ENCODE results near the gene ATF7IP2.

DNA sequence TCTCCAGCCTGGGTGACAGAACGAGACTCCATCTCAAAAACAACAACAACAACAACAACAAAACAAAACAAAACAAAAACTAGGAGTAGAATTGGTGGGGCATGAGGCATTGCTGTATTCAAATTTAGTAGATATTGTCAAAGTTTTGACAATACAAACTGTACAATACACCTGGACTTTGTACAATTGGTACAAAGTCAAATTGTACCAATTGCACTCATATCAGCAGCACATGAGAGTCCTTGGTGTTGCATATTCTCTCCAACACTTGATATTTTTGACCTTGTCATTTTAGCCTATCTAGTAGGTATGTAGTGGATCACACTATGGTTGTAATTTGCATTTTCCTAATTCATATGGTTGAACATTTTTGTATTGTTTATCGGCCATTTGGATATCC is 14.3 kb upstream of the ATF7IP2 start:
- TF ChIP-seq EZH2phosphoT487 (IDR thresholded peaks at IDR 0.05; ENCODE audit: insufficient read depth, low read depth) = no peak
- no peak for TF ChIP-seq EZH2 (IDR thresholded peaks at IDR 0.05; ENCODE audit: insufficient read depth, poor library complexity, severe bottlenecking)

Data from GM23248 (cell line).